ENCODE measurements around the gene THSD1.
"Not testable (repeated sequence)": the region's sequence is repeated elsewhere in the genome, so short reads cannot be mapped to it uniquely, and the experiment has no call there.

The THSD1 gene

DNA sequence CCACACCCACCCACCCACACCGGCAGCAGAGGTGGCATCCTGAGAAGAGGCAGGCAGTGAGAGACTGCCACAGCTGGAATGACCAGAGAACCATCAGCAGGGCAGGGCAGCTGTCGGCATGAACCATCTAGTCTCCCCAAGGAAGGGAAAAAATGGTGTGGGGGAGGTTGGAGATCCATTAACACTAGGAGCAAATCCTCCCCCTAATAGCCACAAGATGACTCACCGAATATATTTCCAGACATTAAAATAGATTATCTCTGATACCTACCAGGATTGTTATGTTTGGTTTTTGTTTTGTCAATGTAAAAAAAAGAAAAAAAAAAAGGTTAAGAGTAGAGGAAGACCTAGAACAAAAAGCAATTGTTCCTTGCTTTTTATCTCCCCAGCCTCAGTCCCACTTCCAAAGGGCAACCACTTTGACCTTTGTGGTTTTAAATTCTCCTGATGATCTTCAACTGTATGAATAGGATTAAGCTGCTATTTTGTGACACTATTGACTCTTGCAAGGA, 34.2 kb downstream of the THSD1 start:
- TF ChIP-seq, protein P1, sequence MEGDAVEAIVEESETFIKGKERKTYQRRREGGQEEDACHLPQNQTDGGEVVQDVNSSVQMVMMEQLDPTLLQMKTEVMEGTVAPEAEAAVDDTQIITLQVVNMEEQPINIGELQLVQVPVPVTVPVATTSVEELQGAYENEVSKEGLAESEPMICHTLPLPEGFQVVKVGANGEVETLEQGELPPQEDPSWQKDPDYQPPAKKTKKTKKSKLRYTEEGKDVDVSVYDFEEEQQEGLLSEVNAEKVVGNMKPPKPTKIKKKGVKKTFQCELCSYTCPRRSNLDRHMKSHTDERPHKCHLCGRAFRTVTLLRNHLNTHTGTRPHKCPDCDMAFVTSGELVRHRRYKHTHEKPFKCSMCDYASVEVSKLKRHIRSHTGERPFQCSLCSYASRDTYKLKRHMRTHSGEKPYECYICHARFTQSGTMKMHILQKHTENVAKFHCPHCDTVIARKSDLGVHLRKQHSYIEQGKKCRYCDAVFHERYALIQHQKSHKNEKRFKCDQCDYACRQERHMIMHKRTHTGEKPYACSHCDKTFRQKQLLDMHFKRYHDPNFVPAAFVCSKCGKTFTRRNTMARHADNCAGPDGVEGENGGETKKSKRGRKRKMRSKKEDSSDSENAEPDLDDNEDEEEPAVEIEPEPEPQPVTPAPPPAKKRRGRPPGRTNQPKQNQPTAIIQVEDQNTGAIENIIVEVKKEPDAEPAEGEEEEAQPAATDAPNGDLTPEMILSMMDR (conservative IDR thresholded peaks at IDR 0.05; ENCODE audit: low read depth) = no peak
- ChIA-PET POLR2A (ENCODE audit: low non-redundant PET) (no interaction called here), CTCF (no interaction called here)
- H3K27ac ChIP-seq = peak overlapping the region; percentile 61
- DNase-seq (ENCODE audit: low spot score) = peak; percentile 68

DNA sequence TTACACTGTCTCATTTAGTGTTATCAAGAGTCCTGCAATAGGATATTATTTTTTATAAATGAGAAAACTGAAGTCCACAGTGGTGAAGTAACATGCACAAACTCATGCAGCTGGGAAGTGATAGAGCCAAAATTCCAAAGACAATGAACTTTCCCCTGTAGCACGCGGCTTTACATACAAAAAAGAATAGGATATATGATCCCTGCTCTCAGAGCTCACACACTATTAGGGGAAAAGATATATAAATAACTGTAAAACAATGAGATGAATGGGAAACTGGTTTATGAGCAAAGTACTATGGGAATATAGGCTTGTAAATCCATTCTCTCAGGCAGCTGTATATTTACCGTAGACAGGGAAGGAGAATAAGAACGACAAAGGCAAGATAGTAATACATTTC, 39.7 kb downstream of the THSD1 start:
- POLR2A ChIA-PET (ENCODE audit: low non-redundant PET) = no interaction called here
- TF ChIP-seq, protein P1 (conservative IDR thresholded peaks at IDR 0.05; ENCODE audit: low read depth) = no peak
- DNase-seq (ENCODE audit: low spot score) = no peak
- H3K27ac ChIP-seq = no peak overlapping the region
- CTCF ChIA-PET = no interaction called here

DNA sequence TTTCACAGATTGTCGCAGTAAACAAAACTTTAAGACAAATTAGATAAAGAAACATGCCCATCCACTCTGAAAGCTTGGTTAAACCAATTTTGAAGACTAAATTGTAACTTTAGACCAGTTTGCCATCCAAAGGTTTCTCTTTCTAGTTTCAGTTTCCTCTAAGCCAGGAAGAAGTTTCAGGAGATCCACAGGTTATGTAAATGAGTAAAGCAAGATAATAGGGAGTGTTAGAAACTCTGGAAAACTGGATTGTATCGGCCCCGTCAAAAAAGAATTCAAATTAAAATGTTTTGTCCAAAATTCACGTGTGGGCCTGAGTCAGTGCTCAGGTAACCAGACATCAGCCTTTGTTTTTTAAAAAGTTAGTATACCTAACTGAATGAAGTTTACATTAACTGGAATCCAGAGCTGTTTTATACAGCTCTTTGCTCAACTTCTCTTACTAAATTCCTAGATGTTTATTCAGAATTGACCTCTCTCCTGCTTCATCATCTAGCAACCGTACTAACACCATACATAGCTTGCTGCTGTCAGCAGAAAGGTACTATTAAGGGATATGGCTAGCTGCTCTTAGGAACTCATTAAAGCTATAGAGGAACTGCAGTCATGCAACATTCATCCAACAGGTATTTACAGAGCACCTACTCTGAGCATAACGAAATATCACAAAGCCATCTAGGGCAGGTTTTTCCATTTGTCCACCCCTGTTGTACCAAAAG, 43.6 kb downstream of the THSD1 start:
- POLR2A ChIA-PET (ENCODE audit: low non-redundant PET); H3K27ac ChIP-seq; DNase-seq (ENCODE audit: low spot score): not testable (repeated sequence)
- CTCF ChIA-PET = interaction anchor here (0.6 kb wide), 1 partner anchor 1928 kb away, joined by 3 read pairs; no protein-coding TSS in a partner anchor

DNA sequence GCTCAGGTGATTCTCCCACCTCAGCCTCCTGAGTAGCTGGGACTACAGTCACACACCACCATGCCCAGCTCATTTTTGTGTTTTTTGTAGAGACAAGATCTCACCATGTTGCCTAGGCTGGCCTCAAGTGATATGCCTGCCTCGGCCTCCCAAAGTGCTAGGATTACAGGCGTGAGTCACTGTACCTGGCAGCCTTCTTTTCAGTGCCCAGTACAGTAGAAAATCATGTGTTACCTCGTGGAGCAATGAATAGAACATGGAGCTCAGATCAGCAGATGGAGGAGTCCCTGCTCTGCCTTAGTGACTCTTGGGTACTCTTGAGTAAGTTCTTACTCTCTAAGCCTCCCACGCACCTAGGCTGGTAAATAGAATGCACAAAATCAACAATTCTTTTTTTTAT, 44.7 kb downstream of the THSD1 start:
- TF ChIP-seq, protein P1 (conservative IDR thresholded peaks at IDR 0.05; ENCODE audit: low read depth) = no peak
- DNase-seq (ENCODE audit: low spot score) = peak; percentile 30
- no peak overlapping the region; the same call in 1 of the 2 replicates for H3K27ac ChIP-seq
- CTCF ChIA-PET = no interaction called here
- POLR2A ChIA-PET (ENCODE audit: low non-redundant PET) = no interaction called here

DNA sequence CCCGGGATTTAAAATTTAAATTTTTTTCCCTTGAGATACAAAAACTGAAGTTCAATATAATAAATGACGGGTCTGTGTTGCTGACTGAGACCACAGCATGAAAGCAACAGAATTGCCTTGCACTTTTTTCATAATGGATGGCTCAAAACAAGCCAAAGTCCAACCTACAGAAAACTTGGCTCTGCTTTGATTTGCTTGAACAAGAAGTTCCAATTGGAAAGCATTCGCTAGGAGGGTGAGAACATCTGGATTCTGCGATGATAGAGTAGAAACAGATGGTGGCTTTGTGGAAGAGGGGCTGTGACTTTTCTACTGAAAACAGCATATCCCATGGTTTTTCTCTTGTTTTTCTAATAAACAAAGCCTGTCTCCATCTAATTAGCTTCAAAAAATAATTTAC, 46.4 kb downstream of the THSD1 start:
- DNase-seq (ENCODE audit: low spot score) = no peak
- CTCF ChIA-PET = no interaction called here
- POLR2A ChIA-PET (ENCODE audit: low non-redundant PET) = no interaction called here
- TF ChIP-seq, protein P1 (conservative IDR thresholded peaks at IDR 0.05; ENCODE audit: low read depth) = no peak
- no peak overlapping the region for H3K27ac ChIP-seq

DNA sequence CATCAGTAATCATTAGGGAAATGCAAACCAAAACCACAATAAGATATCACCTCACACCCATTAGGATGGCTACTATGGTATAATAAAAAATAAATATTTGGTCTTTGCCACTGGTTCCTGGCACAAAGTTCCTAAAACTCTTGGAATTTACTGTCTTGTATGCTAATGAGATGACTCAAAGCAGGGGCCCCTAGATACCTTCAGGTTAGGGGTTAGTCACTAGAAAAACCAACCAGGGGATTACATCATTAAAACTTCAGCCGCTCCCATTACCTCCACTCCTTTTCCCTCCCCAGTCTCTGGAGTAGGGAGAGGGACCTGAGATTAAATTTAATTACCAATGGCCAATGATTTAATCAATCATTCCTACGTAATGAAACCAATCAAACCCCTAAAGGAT, 49.6 kb downstream of the THSD1 start:
- CTCF ChIA-PET = no interaction called here
- TF ChIP-seq, protein P1 (conservative IDR thresholded peaks at IDR 0.05; ENCODE audit: low read depth) = no peak
- POLR2A ChIA-PET (ENCODE audit: low non-redundant PET) = interaction anchor here (0.7 kb wide), 1 partner anchor 10 kb away, joined by 3 read pairs; no protein-coding TSS in a partner anchor
- peak; percentile 90 for DNase-seq (ENCODE audit: low spot score)
- H3K27ac ChIP-seq = no peak overlapping the region; the same call in 1 of the 2 replicates

DNA sequence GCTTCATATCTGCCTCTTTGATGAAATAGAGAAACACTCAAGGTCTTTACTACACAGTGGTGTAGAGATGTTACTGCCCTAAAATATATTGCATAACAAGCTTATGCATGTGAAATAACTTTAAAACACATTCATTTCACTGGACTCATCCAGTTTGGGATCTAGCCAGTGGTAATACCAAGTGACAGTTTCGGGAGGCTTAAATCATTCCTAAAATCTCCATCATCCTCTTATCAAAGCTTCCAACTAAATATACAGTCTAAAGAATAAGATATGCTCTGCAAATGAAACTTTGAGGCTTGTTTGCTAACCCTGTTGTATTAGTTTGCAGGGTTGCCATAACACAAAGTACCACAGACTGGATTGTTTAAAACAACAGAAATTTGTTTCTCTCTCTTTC, 52.8 kb downstream of the THSD1 start:
- ChIA-PET CTCF (no interaction called here), POLR2A (ENCODE audit: low non-redundant PET) (no interaction called here)
- DNase-seq (ENCODE audit: low spot score) = no peak
- H3K27ac ChIP-seq = no peak overlapping the region
- TF ChIP-seq, protein P1 (conservative IDR thresholded peaks at IDR 0.05; ENCODE audit: low read depth) = no peak
